AG04450 (cell line): ENCODE data around the gene NAA38. TPM values are rescaled to one million over a fixed set of nuclear protein-coding genes. Genes with fewer than 3 reads are reported as not detected.

ENCODE experiments used
- CTCF ChIA-PET: fragments of 300-600, 350-600 bp; formaldehyde crosslinking; extraction: SDS; loops from one replicate; lab custom pipeline; 2022; ENCODE audit warnings: antibody characterized with exemption, inconsistent platforms; lab: Charles Lee
- POLR2A ChIA-PET: fragments of 350-600 bp; formaldehyde crosslinking; extraction: SDS; loops from one replicate; lab custom pipeline; 2021; ENCODE audit warnings: antibody characterized with exemption, inconsistent platforms; lab: Yijun Ruan, JAX
- DNase-seq: peaks from one replicate; pipeline ENCODE4 v3.0.0-alpha.2; 2011; ENCODE audit warnings: low read depth, low spot score
- H3K27ac ChIP-seq: one replicate; pipeline ENCODE4 v1.5.1; 2012; ENCODE audit warnings: low read depth, low read length, control low read depth
- H3K27me3 ChIP-seq: one replicate; pipeline ENCODE4 v1.6.0; 2012; ENCODE audit warnings: low read length; ENCODE audit not compliant: control insufficient read depth, insufficient read depth
- H3K4me3 ChIP-seq: 2 replicates; pipeline ENCODE4 v1.5.1; 2011; ENCODE audit warnings: mild to moderate bottlenecking, low read depth, low read length, control low read depth
- H3K9me3 ChIP-seq: 2 replicates; pipeline ENCODE4 v1.5.1; 2012; ENCODE audit warnings: low read length; ENCODE audit not compliant: control insufficient read depth, insufficient read depth
- polyA plus RNA-seq: library from polyadenylated mRNA; depleted of rRNA; stranded (reverse); fragments of >200 nt; gene quantifications from 2 replicates; pipeline ENCODE4 v1.2.3, GENCODE V29; 2011
- TF ChIP-seq, protein P1 (sequence below): IDR thresholded peaks from 2 replicates; pipeline ENCODE4 v1.5.1; 2011; ENCODE audit warnings: low read depth, low read length, control low read depth, inconsistent platforms

Gene NAA38
- polyA plus RNA-seq, 1 experiment, result 49.3 TPM

GRCh38 chr17:7848131-7848579 is 9.2 kb downstream of the NAA38 start:
- no peak overlapping the region for H3K4me3 ChIP-seq
- no peak overlapping the region for H3K27ac ChIP-seq
- TF ChIP-seq, protein P1, sequence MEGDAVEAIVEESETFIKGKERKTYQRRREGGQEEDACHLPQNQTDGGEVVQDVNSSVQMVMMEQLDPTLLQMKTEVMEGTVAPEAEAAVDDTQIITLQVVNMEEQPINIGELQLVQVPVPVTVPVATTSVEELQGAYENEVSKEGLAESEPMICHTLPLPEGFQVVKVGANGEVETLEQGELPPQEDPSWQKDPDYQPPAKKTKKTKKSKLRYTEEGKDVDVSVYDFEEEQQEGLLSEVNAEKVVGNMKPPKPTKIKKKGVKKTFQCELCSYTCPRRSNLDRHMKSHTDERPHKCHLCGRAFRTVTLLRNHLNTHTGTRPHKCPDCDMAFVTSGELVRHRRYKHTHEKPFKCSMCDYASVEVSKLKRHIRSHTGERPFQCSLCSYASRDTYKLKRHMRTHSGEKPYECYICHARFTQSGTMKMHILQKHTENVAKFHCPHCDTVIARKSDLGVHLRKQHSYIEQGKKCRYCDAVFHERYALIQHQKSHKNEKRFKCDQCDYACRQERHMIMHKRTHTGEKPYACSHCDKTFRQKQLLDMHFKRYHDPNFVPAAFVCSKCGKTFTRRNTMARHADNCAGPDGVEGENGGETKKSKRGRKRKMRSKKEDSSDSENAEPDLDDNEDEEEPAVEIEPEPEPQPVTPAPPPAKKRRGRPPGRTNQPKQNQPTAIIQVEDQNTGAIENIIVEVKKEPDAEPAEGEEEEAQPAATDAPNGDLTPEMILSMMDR, result no peak
- ChIA-PET CTCF (interaction anchor here (0.7 kb wide), 1 partner anchor 16 kb away, joined by 3 read pairs; no protein-coding TSS in a partner anchor), POLR2A (no interaction called here)
- H3K9me3 ChIP-seq, result peaks cover 4% of the 10 kb centered on the region; the same call in 1 of the 2 replicates
- DNase-seq, result no peak
- H3K27me3 ChIP-seq, result no peaks in the 10 kb centered on the region

GRCh38 chr17:7846765-7847661 is 10.3 kb downstream of the NAA38 start:
- H3K9me3 ChIP-seq, result peaks cover 4% of the 10 kb centered on the region; the same call in 1 of the 2 replicates
- TF ChIP-seq, protein P1, result no peak
- ChIA-PET CTCF (no interaction called here), POLR2A (interaction anchor here (0.6 kb wide), 1 partner anchor 10 kb away, joined by 3 read pairs; the partner anchor contains the start of gene NAA38)
- H3K27me3 ChIP-seq, result no peaks in the 10 kb centered on the region
- H3K27ac ChIP-seq, result no peak overlapping the region
- no peak overlapping the region for H3K4me3 ChIP-seq
- no peak for DNase-seq

DNA sequence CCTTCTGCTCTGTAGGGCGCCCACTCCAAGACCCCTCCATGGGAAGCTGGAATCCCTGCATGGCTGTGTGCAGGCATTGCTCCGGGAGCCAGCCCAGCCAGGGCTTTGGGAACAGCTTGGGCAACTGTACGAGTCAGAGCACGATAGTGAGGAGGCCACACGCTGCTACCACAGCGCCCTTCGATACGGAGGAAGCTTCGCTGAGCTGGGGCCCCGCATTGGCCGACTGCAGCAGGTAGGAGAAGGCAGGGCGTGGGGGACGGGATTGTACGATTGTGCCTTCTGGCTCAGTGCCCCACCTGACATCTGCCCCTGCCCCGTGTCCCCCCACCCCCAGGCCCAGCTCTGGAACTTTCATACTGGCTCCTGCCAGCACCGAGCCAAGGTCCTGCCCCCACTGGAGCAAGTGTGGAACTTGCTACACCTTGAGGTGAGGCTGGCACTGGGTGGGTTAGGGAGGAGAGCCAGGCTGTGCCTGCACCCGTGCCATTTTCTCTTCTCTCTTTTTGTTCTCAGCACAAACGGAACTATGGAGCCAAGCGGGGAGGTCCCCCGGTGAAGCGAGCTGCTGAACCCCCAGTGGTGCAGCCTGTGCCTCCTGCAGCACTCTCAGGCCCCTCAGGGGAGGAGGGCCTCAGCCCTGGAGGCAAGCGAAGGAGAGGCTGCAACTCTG is 11.2 kb downstream of the NAA38 start:
- ChIA-PET CTCF (no interaction called here), POLR2A (no interaction called here)
- no peak for DNase-seq
- Histone ChIP-seq H3K9me3 (peaks cover 4% of the 10 kb centered on the region; the same call in 1 of the 2 replicates), H3K27ac (no peak overlapping the region), H3K4me3 (no peak overlapping the region), H3K27me3 (no peaks in the 10 kb centered on the region)
- TF ChIP-seq, protein P1, result no peak

GRCh38 chr17:7845359-7846062 is 11.8 kb downstream of the NAA38 start:
- H3K27me3 ChIP-seq, result no peaks in the 10 kb centered on the region
- TF ChIP-seq, protein P1, result no peak
- DNase-seq, result no peak
- peak overlapping the region; percentile 59 for H3K4me3 ChIP-seq
- POLR2A ChIA-PET, result interaction anchor here (1.2 to 1.6 kb wide), 3 partner anchors 9 to 98 kb away, joined by 3 to 30 read pairs (median 13); partner anchors contain the start of genes CYB5D1 and NAA38
- CTCF ChIA-PET, result interaction anchor here (0.6 to 1.5 kb wide), 4 partner anchors 11 to 212 kb away, joined by 3 to 9 read pairs (median 4); partner anchors contain the start of gene KDM6B
- peaks cover 4% of the 10 kb centered on the region; the same call in 1 of the 2 replicates for H3K9me3 ChIP-seq
- H3K27ac ChIP-seq, result peak overlapping the region; percentile 99
